HepG2 (cell line): Measurements from ENCODE around the gene SDK2. TPM values are rescaled to one million over a fixed set of nuclear protein-coding genes. Genes with fewer than 3 reads are reported as not detected.
A peak's percentile ranks its signal among the peaks of the same experiment; 100 is the strongest.

ENCODE experiments used
- BRD4 ChIP-seq: sonication (generic); formaldehyde crosslinking; IDR thresholded peaks from 2 replicates; pipeline ENCODE4 v1.4.0; 2020; ENCODE audit warnings: missing genetic modification reagents
- DNMT1 ChIP-seq: sonication (generic); formaldehyde crosslinking; IDR thresholded peaks from 2 replicates; pipeline ENCODE4 v1.5.1; 2020; ENCODE audit warnings: mild to moderate bottlenecking, missing genetic modification reagents
- HBP1 ChIP-seq: IDR thresholded peaks from 2 replicates; pipeline ENCODE4 v1.6.1; 2016; ENCODE audit warnings: low read depth, control low read depth
- LRRFIP1 ChIP-seq: sonication (generic); formaldehyde crosslinking; conservative IDR thresholded peaks from 2 replicates; pipeline ENCODE4 v1.4.0; 2020; ENCODE audit warnings: missing genetic modification reagents
- NONO ChIP-seq, 2 experiments: fragments of 450-650 bp in 1 of 2; sonication (generic) in 1 of 2; formaldehyde crosslinking in 1 of 2; IDR thresholded peaks in 1 of 2; conservative IDR thresholded peaks in 1 of 2; 2 replicates each; pipeline versions ENCODE4 v1.6.1 to v1.8.0; 2017 to 2022; ENCODE audit warnings: mild to moderate bottlenecking in 1 of 2, missing genetic modification reagents in 1 of 2, moderate library complexity in 1 of 2
- PITX1 ChIP-seq: sonication (generic); formaldehyde crosslinking; IDR thresholded peaks from 2 replicates; pipeline ENCODE4 v1.5.1; 2020; ENCODE audit warnings: mild to moderate bottlenecking, missing genetic modification reagents
- POLR2A ChIP-seq, 2 experiments: IDR thresholded peaks; 2 replicates each; pipeline ENCODE4 v1.6.1; 2011; ENCODE audit warnings: low read depth in 2 of 2, low read length in 2 of 2, mild to moderate bottlenecking in 1 of 2, moderate library complexity in 1 of 2; ENCODE audit not compliant: insufficient read depth in 1 of 2
- RAD51 ChIP-seq: fragments of 450-650 bp; IDR thresholded peaks from 2 replicates; pipeline ENCODE4 v1.6.1; 2016; ENCODE audit warnings: borderline replicate concordance
- SNAPC2 ChIP-seq: sonication (generic); formaldehyde crosslinking; IDR thresholded peaks from 2 replicates; pipeline ENCODE4 v1.8.1; 2022; ENCODE audit warnings: mild to moderate bottlenecking, missing genetic modification reagents
- SP2 ChIP-seq: sonication (generic); formaldehyde crosslinking; IDR thresholded peaks from 2 replicates; pipeline ENCODE4 v1.5.1; 2020; ENCODE audit warnings: mild to moderate bottlenecking, missing genetic modification reagents
- SP4 ChIP-seq: sonication (generic); formaldehyde crosslinking; IDR thresholded peaks from 2 replicates; pipeline ENCODE4 v1.8.1; 2023; ENCODE audit warnings: mild to moderate bottlenecking, missing genetic modification reagents
- ZNF841 ChIP-seq: sonication (generic); formaldehyde crosslinking; IDR thresholded peaks from 2 replicates; pipeline ENCODE4 v1.8.1; 2023; ENCODE audit warnings: missing genetic modification reagents, borderline replicate concordance
- ZUFSP ChIP-seq: sonication (generic); formaldehyde crosslinking; IDR thresholded peaks from 2 replicates; pipeline ENCODE4 v1.9.0; 2021; ENCODE audit warnings: missing genetic modification reagents, mild to moderate bottlenecking, borderline replicate concordance
- polyA plus RNA-seq, 8 experiments: library from polyadenylated mRNA; depleted of rRNA in 3 of 8; stranded (reverse) in 7 of 8; unstranded in 1 of 8; fragments of >200 nt; fragmentation: Illumina TruSeq in 4 of 8; extraction: Trizol in 4 of 8; gene quantifications; 2 replicates each; pipeline versions ENCODE4 v1.2.1 to v1.2.3, GENCODE V29; 2011 to 2016; ENCODE audit warnings: low read depth in 4 of 8, missing spikeins in 1 of 8, mixed read lengths in 1 of 8; ENCODE audit not compliant: insufficient read depth in 1 of 8
- total RNA-seq, 5 experiments: library from RNA; depleted of rRNA; stranded (reverse); fragments of >200 nt; fragmentation: Illumina TruSeq; extraction: Trizol; gene quantifications; 2 replicates each; pipeline ENCODE4 v1.2.3, GENCODE V29; 2016; ENCODE audit warnings: low read depth in 1 of 5
- TF ChIP-seq, protein P1 (sequence below): sonication (generic); formaldehyde crosslinking; IDR thresholded peaks from 2 replicates; pipeline ENCODE4 v1.5.0; 2020; ENCODE audit warnings: missing genetic modification reagents
- TF ChIP-seq, protein P2 (sequence below): sonication (generic); formaldehyde crosslinking; IDR thresholded peaks from 2 replicates; pipeline ENCODE4 v1.4.0; 2020; ENCODE audit warnings: missing genetic modification reagents
- TF ChIP-seq, protein P3 (sequence below): sonication (generic); formaldehyde crosslinking; IDR thresholded peaks from 2 replicates; pipeline ENCODE4 v1.8.0; 2022; ENCODE audit warnings: missing genetic modification reagents, low read depth, mild to moderate bottlenecking, borderline replicate concordance

Gene SDK2
- total and polyA plus RNA-seq, 2 of the 13 experiments (the other 11 are each of a cell fraction or from before 2014, with no cell fraction given) = not detected

DNA sequence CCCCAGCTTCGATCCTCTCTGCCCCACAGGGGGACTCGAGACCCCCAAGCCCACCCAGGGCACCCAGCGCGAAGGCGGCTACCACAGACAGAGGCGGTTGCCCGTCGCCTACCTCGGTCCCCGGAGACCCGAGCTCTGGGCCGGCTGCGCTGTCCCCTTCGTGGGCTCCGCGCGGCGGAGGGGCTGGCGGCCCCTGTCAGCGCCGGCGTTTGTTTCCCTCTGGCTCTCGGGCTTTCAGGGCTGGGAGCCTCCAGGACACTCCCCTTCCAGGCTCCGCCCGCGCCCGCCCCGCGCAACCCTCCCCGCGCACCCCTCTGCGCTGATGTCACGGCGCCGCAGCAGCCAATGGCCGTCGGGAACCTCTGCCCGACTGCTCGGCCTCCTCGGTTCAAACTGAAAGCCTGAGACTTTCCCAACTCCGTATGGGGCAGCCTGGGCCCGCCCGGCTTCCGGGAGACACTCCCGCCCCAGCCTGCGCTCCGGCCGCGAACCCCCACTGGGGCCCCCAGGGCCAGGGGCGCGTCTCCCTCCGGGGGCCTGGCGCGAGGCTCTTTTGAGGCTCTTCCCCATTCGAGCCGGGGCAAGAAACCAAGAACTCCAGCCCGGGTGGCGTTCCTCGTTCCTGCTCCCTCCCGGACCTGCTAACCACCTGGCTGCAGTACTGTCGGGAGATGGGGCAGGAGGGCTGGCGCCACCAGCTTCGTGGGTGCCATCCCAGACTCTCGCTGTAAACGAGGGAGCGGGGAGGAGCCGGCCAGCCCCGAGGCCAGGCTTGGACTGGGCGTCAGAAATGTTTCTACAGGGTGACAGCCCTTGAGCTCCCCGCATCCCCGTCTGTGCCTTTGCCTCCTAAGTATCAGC lies 332.2 kb downstream of the SDK2 start, which contains the start of gene CDC42EP4 (continued):
- no peak; the same call in 1 of the 2 replicates for TF ChIP-seq PITX1 (CRISPR knock-in tag)
- TF ChIP-seq DNMT1 (CRISPR knock-in tag) = 0 out of 2 replicates have a peak, but pooled peaks have one; percentile 37
- no peak for TF ChIP-seq RAD51
- TF ChIP-seq, protein P1, sequence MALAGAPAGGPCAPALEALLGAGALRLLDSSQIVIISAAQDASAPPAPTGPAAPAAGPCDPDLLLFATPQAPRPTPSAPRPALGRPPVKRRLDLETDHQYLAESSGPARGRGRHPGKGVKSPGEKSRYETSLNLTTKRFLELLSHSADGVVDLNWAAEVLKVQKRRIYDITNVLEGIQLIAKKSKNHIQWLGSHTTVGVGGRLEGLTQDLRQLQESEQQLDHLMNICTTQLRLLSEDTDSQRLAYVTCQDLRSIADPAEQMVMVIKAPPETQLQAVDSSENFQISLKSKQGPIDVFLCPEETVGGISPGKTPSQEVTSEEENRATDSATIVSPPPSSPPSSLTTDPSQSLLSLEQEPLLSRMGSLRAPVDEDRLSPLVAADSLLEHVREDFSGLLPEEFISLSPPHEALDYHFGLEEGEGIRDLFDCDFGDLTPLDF = peak; percentile 84
- TF ChIP-seq POLR2A (IDR thresholded peaks at IDR 0.05; ENCODE audit: insufficient read depth in 1 of 2, low read depth in 2 of 2, low read length in 2 of 2) = peak; percentile 43 to 93
- no peak for TF ChIP-seq NONO (IDR thresholded peaks at IDR 0.05)
- peak; percentile 45; the same call in 1 of the 2 replicates for TF ChIP-seq NONO (CRISPR knock-in tag; conservative IDR thresholded peaks at IDR 0.05)
- TF ChIP-seq, protein P2, sequence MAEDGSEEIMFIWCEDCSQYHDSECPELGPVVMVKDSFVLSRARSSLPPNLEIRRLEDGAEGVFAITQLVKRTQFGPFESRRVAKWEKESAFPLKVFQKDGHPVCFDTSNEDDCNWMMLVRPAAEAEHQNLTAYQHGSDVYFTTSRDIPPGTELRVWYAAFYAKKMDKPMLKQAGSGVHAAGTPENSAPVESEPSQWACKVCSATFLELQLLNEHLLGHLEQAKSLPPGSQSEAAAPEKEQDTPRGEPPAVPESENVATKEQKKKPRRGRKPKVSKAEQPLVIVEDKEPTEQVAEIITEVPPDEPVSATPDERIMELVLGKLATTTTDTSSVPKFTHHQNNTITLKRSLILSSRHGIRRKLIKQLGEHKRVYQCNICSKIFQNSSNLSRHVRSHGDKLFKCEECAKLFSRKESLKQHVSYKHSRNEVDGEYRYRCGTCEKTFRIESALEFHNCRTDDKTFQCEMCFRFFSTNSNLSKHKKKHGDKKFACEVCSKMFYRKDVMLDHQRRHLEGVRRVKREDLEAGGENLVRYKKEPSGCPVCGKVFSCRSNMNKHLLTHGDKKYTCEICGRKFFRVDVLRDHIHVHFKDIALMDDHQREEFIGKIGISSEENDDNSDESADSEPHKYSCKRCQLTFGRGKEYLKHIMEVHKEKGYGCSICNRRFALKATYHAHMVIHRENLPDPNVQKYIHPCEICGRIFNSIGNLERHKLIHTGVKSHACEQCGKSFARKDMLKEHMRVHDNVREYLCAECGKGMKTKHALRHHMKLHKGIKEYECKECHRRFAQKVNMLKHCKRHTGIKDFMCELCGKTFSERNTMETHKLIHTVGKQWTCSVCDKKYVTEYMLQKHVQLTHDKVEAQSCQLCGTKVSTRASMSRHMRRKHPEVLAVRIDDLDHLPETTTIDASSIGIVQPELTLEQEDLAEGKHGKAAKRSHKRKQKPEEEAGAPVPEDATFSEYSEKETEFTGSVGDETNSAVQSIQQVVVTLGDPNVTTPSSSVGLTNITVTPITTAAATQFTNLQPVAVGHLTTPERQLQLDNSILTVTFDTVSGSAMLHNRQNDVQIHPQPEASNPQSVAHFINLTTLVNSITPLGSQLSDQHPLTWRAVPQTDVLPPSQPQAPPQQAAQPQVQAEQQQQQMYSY = peak; percentile 47; the same call in 1 of the 2 replicates
- TF ChIP-seq LRRFIP1 (CRISPR knock-in tag) = no peak
- peak; percentile 24; the same call in 1 of the 2 replicates for TF ChIP-seq BRD4
- TF ChIP-seq SP2 (CRISPR knock-in tag) = peak; percentile 44; the same call in 1 of the 2 replicates
- TF ChIP-seq ZUFSP (CRISPR knock-in tag) = no peak
- TF ChIP-seq SNAPC2 (CRISPR knock-in tag) = peak; percentile 22; the same call in 1 of the 2 replicates
- TF ChIP-seq, protein P3, sequence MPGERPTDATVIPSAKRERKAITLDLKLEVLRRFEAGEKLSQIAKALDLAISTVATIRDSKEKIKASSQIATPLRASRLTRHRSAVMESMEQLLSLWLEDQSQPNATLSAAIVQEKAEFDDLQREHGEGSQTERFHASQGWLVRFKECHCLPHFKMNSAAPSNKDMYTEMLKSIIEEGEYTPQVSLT (CRISPR knock-in tag) = 0 out of 2 replicates have a peak, but pooled peaks have one; percentile 55
- TF ChIP-seq HBP1 = no peak; the same call in 1 of the 2 replicates
- peak; percentile 87 for TF ChIP-seq SP4
- TF ChIP-seq ZNF841 (CRISPR knock-in tag) = 0 out of 2 replicates have a peak, but pooled peaks have one; percentile 12
